GM18502 (cell line): Measurements from ENCODE around the gene GPATCH8.
"Not testable (repeated sequence)": the region's sequence is repeated elsewhere in the genome, so short reads cannot be mapped to it uniquely, and the experiment has no call there.

Experiments used
- ATAC-seq: cut with Tn5 transposase; IDR thresholded peaks from one replicate; pipeline ENCODE4 v1.9.1; 2021; ENCODE audit warnings: mild to moderate bottlenecking; ENCODE audit not compliant: unreplicated experiment, poor library complexity

The GPATCH8 gene

DNA sequence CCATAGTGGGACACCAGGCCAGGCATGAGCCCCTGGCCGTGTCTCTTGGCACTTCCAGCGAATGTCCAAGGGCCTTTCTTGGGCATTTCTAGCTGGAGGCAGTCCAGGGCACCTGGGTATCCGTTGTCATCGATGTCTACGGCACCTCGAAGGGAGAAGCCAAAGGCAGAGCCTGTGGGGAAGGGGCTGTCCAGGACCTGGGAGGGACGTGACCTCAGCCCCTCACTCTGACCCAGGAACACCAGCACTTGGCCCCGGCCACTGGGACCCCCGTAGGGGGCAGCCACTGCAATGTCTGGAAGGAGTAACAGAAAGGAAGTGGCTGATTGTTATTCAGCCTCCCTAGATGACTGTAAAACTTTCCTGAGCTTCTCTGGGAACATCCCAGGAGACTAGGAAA lies 122.4 kb downstream of the GPATCH8 start:
- no peak for ATAC-seq

DNA sequence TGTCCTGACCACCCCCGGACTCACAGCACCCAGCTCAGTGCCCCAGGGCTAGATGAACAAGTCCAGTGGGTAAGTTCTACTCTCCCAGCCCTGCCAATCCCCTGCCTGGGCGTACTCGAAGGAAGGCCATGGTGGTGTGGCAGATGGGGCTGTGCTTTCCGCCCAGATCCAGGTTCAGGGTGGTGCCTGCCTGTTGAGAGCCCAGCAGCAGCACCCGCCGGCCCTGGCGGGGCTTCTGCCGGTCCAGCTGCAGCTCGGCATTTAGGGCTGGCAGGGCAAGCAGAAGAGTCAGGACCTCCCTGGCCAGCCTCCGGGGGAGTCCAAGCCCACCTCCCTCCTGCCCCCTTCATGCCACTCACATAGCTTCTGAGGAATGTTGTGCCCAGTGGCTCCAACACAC lies 123.3 kb downstream of the GPATCH8 start:
- no peak for ATAC-seq

DNA sequence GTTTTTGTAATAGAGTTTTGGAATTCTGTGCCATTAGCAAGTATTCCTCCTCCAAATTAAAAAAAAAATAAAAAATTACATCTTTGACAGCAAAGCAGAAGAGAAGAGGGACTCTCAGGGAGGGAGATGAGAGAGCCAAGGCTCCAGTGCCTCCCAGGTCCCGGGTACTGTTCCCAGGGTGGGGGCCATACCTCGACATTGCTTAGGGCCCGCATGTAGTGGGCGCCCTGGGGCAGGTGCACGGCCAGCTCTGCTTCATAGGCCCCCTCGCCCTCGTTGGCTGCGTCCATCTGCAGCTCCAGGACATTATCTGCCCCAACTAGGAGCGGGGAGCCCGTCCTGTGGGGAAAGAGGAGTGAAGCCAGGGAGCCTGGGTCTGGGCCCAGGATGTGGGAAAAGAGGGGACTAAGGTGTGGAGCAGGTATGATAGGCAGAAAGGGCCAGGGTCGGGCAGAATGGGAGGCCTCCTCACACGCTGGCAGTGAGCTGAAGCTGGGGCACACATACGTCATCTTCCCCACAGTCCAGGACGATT lies 125.0 kb downstream of the GPATCH8 start:
- ATAC-seq = no peak

DNA sequence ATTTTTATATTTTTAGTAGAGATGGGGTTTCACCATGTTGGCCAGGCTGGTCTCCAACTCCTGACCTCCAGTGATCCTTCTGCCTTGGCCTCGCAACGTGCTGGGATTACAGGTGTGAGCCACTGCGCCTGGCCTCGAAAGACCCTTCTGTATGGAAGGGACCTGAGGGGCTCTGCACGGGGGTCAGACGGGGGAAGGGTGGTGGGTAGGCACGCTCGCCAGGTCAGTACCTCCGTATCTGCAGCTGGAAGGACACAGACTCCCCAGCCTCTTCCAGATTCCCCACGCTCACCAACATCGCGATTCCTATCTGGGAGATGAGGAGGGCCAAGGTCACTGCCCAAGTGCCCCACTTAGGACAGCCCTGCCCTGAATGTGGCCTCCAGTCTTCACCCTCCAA lies 126.4 kb downstream of the GPATCH8 start:
- no peak for ATAC-seq

DNA sequence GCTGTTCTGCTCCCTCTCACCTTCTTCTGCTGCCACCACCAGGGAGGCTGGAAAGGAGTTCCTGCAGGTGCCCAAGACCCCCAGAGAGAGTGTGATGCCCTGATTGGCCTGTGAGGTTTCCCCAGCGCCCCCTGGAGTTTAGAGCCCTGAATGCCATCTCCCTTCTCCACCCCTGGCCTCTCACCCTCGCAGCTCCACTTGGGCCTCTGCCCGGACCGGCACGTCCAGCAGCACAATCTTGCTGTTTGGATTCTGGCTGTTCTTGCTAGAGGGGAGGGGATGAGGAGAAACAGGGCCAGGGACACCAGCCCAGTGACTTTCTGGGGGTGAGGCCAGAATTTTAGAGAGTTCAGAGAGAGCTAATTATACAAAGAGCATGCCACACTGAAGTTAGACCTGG lies 127.1 kb downstream of the GPATCH8 start:
- ATAC-seq = no peak

DNA sequence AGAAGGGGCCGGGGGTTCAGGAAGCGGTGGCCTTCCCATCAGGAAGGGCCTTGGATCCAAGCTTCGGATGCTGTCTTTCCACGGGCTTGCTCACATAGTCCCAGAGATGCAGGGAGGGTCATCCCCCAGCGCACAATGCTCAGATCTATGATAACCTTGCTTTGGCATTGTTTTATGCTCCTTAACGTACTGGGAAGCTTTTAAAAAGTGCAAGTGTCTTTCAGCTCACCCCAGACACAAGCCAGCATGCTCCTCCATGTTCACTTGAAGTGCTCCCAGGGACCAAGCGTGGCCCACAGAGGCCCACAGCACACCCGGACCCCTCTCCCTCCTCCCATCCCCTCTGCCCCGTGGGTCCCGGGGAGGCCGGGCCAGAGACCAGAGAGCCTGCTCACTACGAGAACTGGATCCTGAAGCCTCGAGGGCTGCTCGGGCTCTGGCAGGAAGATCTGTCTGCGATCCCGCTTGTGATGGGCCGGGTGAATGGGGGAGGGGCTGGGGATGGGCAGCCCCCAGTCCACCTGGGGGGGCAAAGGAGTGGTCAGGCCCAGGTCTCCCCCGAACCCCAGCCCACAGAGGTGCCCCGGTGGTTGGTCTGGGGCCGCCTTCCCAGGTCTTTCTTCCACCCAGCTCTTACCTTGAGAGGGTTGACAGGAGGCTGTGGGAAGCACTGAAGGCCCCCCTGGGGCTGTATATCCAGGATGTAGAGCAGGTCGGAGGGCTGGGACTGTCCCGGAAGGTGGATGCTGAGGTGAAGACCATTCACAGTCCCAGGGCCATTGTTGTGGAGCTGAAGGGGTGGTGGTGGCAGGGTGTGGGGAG lies 127.8 kb downstream of the GPATCH8 start:
- no peak for ATAC-seq

DNA sequence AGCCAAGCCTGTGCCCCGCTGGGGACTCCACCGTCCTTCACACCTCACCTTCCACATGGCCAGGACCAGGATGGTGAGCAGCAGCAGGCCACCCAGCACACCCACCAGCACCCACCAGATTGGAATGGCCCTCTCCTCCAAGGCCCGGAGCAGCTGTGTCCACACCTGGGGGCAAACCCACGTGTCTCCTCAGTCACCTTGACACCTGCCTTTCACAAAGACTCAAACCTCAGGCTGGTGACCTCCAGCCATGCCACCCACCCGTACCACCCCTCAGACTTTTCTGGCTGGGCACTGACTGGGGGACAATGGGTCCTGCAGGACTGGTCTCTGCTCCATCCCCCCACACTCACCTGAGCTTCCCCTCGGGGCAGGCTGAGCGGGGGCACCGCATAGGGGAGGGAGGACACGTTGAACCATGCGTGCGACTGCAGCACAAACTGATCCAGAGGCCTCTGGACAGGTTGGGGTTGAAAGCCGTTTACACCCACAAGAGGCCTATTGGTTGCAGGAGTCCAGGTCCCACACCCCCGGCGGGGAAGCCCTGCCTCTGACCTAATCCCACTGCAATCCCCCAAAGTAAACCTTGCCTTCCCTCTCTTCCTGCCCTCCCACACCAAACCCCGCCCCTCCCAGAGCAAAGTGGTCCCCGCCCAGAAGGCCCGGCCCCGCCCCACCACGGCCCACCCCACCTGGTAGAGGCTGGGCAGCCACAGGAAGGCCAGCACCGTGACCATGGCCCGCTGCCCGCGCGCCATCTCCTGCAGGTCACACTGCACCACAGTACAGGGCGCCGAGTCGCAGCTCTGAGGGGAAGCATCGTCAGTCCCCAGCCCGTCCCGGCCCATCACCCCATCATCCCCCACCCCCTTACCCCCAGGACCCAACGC lies 128.7 kb downstream of the GPATCH8 start:
- no peak for ATAC-seq

DNA sequence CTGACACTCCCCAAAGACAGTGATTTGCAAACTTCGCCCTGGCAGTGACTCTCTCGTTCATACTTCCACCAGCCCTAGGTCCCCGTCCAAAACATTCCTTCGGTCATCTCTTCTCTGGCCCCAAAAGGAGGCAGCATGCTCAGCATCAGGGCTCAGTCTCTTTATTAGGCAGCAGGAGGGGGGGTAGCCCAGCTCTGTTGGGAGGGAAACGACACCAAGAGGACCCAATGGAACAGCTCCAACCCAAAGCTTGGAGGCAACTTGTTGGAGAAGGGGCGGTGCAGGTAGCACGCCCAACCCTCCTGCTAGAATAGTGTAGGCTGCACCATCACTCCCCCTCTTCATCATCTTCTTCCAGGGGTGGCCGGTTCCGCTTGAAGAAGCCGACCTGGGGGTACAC lies 131.2 kb downstream of the GPATCH8 start:
- no peak for ATAC-seq

DNA sequence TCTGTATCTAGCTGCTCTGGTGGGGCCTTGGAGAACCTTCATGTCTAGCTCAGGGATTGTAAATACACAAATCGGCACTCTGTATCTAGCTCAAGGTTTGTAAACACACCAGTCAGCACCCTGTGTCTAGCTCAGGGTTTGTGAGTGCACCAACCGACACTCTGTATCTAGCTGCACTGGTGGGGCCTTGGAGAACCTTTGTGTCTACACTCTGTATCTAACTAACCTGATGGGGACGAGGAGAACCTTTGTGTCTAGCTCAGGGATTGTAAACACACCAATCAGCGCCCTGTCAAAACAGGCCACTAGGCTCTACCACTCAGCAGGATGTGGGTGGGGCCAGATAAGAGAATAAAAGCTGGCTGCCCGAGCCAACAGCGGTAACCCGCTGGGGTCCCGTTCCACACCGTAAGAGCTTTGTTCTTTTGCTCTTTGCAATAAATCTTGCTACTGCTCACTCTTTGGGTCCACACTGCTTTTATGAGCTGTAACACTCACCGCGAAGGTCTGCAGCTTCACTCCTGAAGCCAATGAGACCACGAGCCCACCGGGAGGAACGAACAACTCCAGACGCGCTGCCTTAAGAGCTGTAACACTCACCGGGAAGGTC lies 133.7 kb downstream of the GPATCH8 start:
- not testable (repeated sequence) for ATAC-seq

DNA sequence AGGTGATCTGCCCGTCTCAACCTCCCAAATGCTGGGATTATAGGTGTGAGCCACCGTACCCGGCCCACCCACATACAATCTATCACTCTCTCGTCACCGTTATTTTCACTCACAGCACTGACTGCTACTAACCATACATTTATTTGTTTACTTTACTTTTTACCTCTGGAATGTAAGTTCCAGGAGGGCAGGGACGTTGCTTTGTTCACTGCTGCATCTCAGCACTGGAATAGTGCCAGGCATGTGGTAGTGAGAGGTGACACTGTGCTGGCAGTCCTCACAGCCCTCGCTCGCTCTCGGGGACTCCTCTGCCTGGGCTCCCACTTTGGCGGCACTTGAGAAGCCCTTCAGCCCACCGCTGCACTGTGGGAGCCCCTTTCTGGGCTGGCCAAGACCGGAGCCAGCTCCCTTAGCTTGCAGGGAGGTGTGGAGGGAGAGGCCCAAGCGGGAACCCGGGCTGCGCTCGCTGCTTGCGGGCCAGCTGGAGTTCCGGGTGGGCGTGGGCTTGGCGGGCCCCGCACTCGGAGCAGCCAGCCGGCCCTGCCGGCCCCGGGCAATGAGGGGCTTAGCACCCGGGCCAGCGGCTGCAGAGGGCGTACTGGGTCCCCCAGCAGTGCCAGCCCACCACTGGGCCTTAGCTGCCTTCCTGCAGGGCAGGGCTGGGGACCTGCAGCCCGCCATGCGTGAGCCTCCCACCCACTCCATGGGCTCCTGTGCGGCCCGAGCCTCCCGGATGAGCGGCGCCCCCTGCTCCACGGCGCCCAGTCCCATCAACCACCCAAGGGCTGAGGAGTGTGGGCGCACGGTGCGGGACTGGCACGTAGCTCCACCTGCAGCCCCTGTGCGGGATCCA lies 134.6 kb downstream of the GPATCH8 start:
- ATAC-seq = not testable (repeated sequence)

DNA sequence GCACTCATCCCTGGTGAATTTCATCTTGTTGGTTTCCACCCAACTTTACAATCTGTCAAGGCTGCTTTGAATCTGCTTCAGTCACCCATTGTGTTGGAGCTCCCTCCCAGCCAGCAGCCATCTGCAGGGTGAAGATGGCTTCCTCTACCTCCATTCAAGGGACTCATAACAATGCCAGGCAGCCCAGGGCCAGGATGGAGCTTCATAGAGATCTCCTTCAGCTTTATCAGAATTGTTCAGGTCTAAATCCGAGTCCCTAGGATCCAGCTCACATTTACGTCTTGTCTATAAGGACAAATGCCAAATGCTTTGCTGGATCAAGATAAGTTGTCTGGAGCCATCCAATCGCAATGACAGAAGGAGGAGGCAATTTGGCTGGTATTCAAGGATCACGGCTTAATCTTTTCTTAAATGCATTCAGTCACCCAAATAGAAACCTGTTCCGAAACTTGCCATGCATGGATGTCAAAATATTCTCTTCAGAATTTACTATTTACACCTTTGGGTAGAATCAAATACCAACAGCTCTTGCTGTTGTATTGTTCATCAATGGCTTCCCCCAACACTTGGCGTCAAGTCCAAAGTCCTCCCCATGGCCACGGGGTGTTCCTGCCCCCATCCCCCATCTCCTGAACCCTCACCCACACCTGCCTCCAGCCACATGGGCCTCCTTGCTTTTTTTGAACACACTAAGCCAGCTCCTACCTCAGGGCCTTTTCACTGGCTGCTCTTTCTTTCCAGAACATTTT lies 135.8 kb downstream of the GPATCH8 start:
- no peak for ATAC-seq

DNA sequence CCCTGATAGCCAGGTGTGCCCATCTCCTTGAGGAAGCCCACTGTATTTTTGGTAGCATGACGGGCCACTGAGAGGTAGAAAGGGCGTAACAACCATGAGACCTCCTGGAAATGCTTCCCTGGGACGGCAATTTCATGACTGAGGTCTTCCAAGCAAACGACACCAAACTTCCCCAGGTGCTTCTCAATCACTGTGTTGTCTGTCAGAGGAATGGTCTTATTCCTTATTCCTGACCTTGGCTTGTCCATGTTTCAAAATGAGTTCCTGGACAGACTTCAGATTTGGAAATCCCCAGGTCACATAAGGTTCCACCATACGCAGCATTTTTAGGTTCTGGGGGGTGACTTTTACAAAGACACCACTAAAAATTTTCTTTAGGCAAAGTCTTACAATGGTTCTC lies 138.2 kb downstream of the GPATCH8 start:
- ATAC-seq = not testable (repeated sequence)

DNA sequence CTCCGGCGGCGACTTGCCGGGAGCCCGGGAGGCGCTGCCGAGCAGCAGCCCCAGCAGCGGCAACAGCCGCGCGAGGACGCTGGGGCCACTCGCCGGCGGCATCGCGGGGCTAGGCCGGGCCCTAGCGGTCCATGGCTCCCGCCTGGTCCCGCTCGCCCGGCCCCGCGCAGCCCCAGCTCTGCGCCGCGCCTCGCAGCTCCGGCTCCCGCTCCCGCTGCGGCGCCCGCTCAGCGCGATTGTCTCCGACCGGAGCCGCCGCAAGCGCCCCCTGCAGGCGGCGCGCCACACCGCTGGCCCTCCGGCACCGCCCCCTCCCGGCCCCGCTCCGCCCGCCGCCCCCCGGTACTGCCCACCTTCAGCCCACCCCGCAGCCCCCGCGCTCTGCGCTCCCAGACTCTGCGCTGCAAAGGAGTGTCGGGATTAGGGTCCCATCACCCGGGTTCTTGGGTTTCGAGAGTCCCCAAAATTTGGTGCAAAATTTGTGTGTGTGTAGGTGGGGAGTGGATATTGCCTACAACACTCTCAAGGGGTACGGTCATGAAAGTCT lies 139.5 kb downstream of the GPATCH8 start, which contains the start of gene FAM171A2:
Gene FAM171A2, minus strand, starts transcription at position 241 of the 547 bp plus-strand sequence. Its CDS starts 139 bp downstream, at position 102.
- ATAC-seq = no peak

DNA sequence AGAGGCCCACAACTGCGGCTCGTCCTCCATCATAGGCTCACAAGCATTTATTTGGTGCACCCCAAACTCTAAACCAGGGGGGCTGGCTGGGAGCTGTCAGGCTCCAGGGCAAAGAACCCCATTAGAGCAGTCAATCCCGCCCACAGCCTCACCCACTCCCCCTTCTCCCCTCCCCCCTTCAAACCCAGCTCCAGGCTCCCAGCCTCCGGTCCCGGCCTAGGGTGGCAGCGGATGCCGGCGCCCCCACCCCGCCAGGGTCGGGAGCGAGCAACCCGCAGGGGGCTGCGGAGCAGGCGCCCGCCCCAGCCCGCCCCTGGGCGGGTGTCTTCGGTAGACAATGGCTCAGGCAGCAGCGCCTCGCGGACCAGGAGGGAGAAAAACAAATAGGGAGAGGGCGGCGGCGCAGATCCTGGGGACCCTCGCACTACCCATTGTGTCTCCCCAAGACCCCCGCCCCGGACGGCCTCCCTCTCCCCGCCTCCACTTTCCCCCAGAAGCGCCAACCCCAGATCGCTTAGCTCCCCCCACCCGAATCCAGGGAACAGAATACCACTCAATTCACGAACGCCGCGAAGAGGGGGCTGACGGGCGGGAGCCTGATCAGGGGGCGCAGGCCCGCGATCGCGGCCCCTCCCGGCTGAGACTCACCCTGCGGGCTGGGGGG lies 140.1 kb downstream of the GPATCH8 start:
- ATAC-seq = no peak

DNA sequence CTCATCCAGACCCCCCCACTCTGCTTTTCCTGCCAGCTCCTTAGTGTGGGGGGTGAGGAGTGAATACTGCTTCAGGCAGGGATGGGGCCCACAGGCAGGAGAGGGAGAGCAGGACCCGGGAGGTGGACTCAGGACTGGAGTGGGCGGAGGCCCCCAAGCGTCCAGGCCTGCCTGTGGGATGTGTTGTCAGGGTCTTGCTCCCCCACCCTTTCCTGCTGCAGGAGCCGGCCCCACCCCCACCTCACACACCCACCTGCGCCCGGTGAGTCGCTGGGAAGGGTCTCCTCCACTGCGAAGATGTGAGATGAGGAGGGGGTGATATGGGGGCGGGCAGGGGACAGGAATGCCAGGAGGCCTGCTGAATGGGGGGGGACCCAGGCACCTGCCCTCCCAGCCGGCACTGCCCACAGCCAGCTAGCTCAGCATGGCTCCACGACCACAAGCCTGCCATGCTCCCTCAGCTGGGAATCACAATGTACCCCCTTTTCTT lies 140.7 kb downstream of the GPATCH8 start:
- no peak for ATAC-seq

DNA sequence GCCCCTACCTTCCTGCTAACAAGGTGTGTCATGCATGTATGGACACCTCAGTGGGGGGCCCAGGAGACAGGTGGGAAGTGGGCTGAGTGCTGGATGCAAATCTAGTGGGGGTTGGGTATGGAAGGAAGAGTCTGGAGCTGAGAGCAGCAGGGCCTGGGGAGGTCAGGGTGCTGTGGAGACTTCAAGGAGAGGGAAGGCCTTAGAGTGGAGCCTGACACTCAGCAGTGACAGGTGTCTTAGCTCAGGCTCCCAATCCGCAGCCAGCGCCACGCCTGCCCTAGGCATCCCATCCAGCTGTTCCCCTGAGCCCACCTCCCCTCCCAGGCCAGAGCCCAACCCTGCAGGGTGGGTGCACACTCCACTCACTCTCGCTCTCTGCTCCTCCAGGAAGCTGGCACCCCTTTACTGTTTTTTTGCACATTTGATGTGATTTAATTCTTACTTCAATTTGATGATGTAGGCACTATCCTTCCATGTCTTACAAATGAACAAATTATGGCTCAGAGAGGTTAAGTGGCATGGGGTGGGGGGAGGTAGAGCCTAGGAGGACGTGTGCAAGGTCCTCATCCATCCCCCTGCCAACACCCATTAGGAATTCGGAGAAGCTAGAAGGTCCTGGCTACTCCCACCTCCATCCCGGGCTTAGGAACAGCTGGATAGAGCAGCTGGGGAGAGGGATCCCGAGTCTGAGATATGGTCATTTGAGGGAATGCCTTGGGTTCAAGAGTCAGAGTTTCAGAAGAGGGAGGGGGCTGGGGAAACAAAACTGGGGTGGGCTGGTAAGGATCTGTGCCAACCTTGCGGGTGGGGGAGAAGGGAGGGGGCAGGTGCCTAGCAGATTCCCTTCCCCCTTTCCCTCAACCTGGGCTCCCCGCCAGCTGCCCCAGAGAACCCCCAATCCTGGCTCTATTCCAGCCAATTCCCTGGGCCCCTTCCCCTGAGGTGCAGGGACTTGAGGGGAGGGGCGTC lies 141.6 kb downstream of the GPATCH8 start:
- ATAC-seq = no peak

DNA sequence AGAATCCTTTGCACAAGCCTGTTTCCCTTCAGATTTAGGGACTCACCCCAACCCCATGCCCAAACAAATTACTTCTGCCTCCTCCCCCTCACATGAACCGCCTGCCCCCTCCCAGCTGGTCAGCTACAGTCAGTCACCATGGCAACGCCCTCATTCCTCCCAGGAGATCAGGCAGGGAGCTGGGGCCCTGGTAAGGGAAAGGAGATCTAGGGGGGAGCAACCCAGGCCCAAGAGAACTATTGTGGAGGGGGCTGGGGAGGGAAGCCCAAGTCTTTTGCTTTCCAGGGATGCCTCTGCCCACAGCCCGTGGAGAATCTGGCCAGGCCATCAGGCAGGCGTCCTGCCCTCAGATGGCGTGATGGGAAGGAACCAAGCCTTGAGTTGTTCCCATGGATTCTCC lies 142.4 kb downstream of the GPATCH8 start:
- no peak for ATAC-seq
